Astrocyte of the spinal cord (primary cell): ENCODE data around the gene ZNF407.
A peak's percentile ranks its signal among the peaks of the same experiment; 100 is the strongest.

Source experiments
- DNase-seq: peaks from one replicate; pipeline ENCODE4 v3.0.0; 2011; ENCODE audit warnings: low read depth, low spot score
- H3K4me3 ChIP-seq: 2 replicates; pipeline ENCODE4 v1.5.1; 2011; ENCODE audit warnings: low read depth, mild to moderate bottlenecking, low read length, moderate library complexity
- CTCF ChIP-seq: IDR thresholded peaks from 2 replicates; pipeline ENCODE4 v1.5.1; 2012; ENCODE audit warnings: low read depth, mild to moderate bottlenecking, low read length, inconsistent platforms
- in situ Hi-C: cut with HindIII; loops from 2 replicates; pipeline ENCODE4 v1.10.0; 2017; ENCODE audit warnings: low sequenced_read_pairs

Gene ZNF407

GRCh38 chr18:74869904-74870863 lies 272.5 kb downstream of the ZNF407 start:
- peak; percentile 31 for DNase-seq
- no peak overlapping the region for H3K4me3 ChIP-seq
- no peak for TF ChIP-seq CTCF
- in situ Hi-C loops, result no loop called here

GRCh38 chr18:74870950-74871349 lies 273.3 kb downstream of the ZNF407 start:
- in situ Hi-C loops, result no loop called here

DNA sequence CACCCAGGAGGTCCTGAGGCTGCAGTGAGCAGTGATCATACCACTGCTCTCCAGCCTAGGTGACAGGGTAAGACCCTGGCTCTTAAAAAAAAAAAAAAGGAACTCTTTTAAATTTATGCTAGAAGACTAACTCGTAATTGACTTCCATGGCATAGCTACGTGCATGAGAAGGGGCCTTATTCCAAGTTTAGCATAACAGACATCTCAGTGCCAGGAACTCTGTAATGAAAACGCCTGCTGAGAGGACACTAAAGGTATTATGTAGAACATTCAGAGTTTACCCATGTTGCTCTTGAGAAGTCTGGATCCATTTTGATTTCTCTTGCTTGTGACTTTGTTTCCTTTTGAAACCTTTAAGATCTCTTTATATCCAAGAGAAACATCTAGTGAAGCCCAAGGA lies 276.0 kb downstream of the ZNF407 start:
- H3K4me3 ChIP-seq, result no peak overlapping the region
- in situ Hi-C loops, result no loop called here
- TF ChIP-seq CTCF, result no peak
- no peak for DNase-seq

More at GRCh38 chr18:74870950-74871349, 273.3 kb downstream of the ZNF407 start:
- no peak for DNase-seq
- no peak for TF ChIP-seq CTCF
- H3K4me3 ChIP-seq, result no peak overlapping the region

- no peak overlapping the region for H3K4me3 ChIP-seq
- in situ Hi-C loops, result no loop called here
- no peak for TF ChIP-seq CTCF
- DNase-seq, result no peak
Measured at GRCh38 chr18:74874351-74874750, 276.7 kb downstream of the ZNF407 start.

DNA sequence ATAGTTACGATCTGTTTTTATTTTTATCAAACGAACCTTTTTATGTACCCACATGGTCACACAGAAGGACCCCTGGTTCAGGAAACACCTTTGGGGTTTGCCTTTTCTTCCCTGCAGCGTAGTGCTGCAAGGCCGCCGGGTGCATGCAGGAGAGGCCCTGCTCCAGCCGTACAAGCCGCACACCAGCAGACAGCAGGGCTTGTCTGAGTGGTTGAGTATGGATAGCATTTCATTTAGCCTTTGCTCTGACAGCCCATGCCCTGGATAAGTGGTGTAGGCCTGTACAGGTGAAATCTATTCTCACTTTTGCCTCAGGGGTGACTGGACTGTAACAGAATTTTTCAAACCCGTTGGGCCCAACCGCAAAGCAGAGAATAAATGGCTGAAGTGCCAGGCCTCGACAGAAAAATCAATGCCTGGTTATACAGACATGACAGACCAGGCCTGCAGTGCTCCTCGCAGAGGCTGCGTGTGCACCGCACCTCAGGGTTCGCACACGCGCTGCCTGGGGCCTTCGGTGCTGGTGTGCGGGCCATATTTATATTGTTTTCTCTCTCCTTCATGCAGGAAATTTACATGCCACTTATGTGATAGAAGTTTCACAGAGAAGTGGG lies 279.1 kb downstream of the ZNF407 start:
- TF ChIP-seq CTCF, result no peak
- no peak for DNase-seq
- no peak overlapping the region for H3K4me3 ChIP-seq
- in situ Hi-C loops, result no loop called here

GRCh38 chr18:74878267-74878666 lies 280.6 kb downstream of the ZNF407 start:
- TF ChIP-seq CTCF, result no peak
- DNase-seq, result no peak
- H3K4me3 ChIP-seq, result no peak overlapping the region
- in situ Hi-C loops, result no loop called here
